HG03342 (cell line): Measurements from ENCODE around the gene ZNF705A.
"Not testable (repeated sequence)": the region's sequence is repeated elsewhere in the genome, so short reads cannot be mapped to it uniquely, and the experiment has no call there.

Experiments
- ATAC-seq: cut with Tn5 transposase; IDR thresholded peaks from one replicate; pipeline ENCODE4 v1.9.1; 2021; ENCODE audit warnings: mild to moderate bottlenecking, moderate library complexity; ENCODE audit not compliant: unreplicated experiment

The ZNF705A gene

GRCh38 chr12:8156845-8157244, at the start of gene ZNF705A:
Gene ZNF705A (plus strand): TSS chr12:8157015. CDS start chr12:8172626, 15,611 bp downstream.
- ATAC-seq, result no peak

GRCh38 chr12:8108808-8109398, 47.9 kb upstream of the ZNF705A start:
- peak; percentile 65 for ATAC-seq

- not testable (repeated sequence) for ATAC-seq
Observed at GRCh38 chr12:8113117-8113516, 43.7 kb upstream of the ZNF705A start.

- no peak for ATAC-seq
Observed at GRCh38 chr12:8120072-8120713, 36.6 kb upstream of the ZNF705A start.

- no peak for ATAC-seq
Observed at GRCh38 chr12:8123124-8123912, 33.5 kb upstream of the ZNF705A start, which contains the start of gene CLEC4A. Gene CLEC4A (plus strand): TSS chr12:8123617. CDS start chr12:8123879, 262 bp downstream.

- no peak for ATAC-seq
Observed at GRCh38 chr12:8127138-8127537, 29.7 kb upstream of the ZNF705A start.

- ATAC-seq, result not testable (repeated sequence)
Observed at GRCh38 chr12:8133636-8134397, 23.0 kb upstream of the ZNF705A start.

GRCh38 chr12:8134398-8134930, 22.4 kb upstream of the ZNF705A start:
- not testable (repeated sequence) for ATAC-seq

GRCh38 chr12:8141647-8142046, 15.2 kb upstream of the ZNF705A start:
- ATAC-seq, result not testable (repeated sequence)

GRCh38 chr12:8143261-8143660, 13.6 kb upstream of the ZNF705A start:
- no peak for ATAC-seq

- no peak for ATAC-seq
Observed at GRCh38 chr12:8145754-8146441, 10.9 kb upstream of the ZNF705A start.

GRCh38 chr12:8146442-8146771, 10.4 kb upstream of the ZNF705A start:
- ATAC-seq, result no peak

- no peak for ATAC-seq
Observed at GRCh38 chr12:8154526-8154925, 2.3 kb upstream of the ZNF705A start.

GRCh38 chr12:8156416-8156815, 399 bp upstream of the ZNF705A start:
- no peak for ATAC-seq

- ATAC-seq, result no peak
Observed at GRCh38 chr12:8157484-8158198, 826 bp downstream of the ZNF705A start.

- ATAC-seq, result not testable (repeated sequence)
Observed at GRCh38 chr12:8172911-8173310, 16.1 kb downstream of the ZNF705A start.

- not testable (repeated sequence) for ATAC-seq
Observed at GRCh38 chr12:8179989-8180585, 23.3 kb downstream of the ZNF705A start.

GRCh38 chr12:8181271-8181670, 24.5 kb downstream of the ZNF705A start:
- not testable (repeated sequence) for ATAC-seq

- ATAC-seq, result not testable (repeated sequence)
Observed at GRCh38 chr12:8182923-8183322, 26.1 kb downstream of the ZNF705A start.
